Testis (tissue), 2 donors: ENCODE measurements around the gene CNST.

Experiments
- CTCF ChIP-seq, 3 experiments: fragments of 450-650 bp in 2 of 3; fragments of 200-600 bp in 1 of 3; sonication (generic) in 1 of 3; IDR thresholded peaks; one replicate each; pipeline ENCODE4 v1.5.1; 2016 to 2019; ENCODE audit warnings: antibody characterized with exemption in 3 of 3, mild to moderate bottlenecking in 2 of 3, moderate library complexity in 1 of 3
- POLR2A ChIP-seq: fragments of 450-650 bp; IDR thresholded peaks from one replicate; pipeline ENCODE4 v1.6.1; 2017; ENCODE audit warnings: antibody characterized with exemption, mild to moderate bottlenecking, moderate library complexity

GRCh38 chr1:246579818-246580217 lies 13.6 kb downstream of the CNST start:
- TF ChIP-seq CTCF (IDR thresholded peaks at IDR 0.05) (no peak), POLR2A (no peak)
